ENCODE results near the gene CKB.
"Not testable (repeated sequence)": the region's sequence is repeated elsewhere in the genome, so short reads cannot be mapped to it uniquely, and the experiment has no call there.

CKB gene

GRCh38 chr14:103532216-103533136, 9.8 kb upstream of the CKB start:
- DNase-seq (ENCODE audit: low read depth in 1 of 2, low spot score in 1 of 2): no peak
- no peak for TF ChIP-seq JUND (IDR thresholded peaks at IDR 0.05; ENCODE audit: low read depth)
- in situ Hi-C loops (cut with HindIII; ENCODE audit: low pct_unique_long_range_greater_than_20kb, low sequenced_read_pairs): no loop called here

- TF ChIP-seq JUND (IDR thresholded peaks at IDR 0.05; ENCODE audit: low read depth): no peak
- no peak for DNase-seq (ENCODE audit: low read depth in 1 of 2, low spot score in 1 of 2)
- in situ Hi-C loops (cut with HindIII; ENCODE audit: low pct_unique_long_range_greater_than_20kb, low sequenced_read_pairs): no loop called here
These were observed 9.0 kb upstream of the CKB start for GRCh38 chr14:103531421-103532215.

- DNase-seq (ENCODE audit: low read depth in 1 of 2, low spot score in 1 of 2): no peak
- TF ChIP-seq JUND (IDR thresholded peaks at IDR 0.05; ENCODE audit: low read depth): no peak
- in situ Hi-C loops (cut with HindIII; ENCODE audit: low pct_unique_long_range_greater_than_20kb, low sequenced_read_pairs): no loop called here
These were observed 8.2 kb upstream of the CKB start for GRCh38 chr14:103530831-103531230.

GRCh38 chr14:103530390-103530789, 7.8 kb upstream of the CKB start:
- peak in 1 of 2 experiments; percentile 63 for DNase-seq (ENCODE audit: low read depth in 1 of 2, low spot score in 1 of 2)
- in situ Hi-C loops (cut with HindIII; ENCODE audit: low pct_unique_long_range_greater_than_20kb, low sequenced_read_pairs): no loop called here
- TF ChIP-seq JUND (IDR thresholded peaks at IDR 0.05; ENCODE audit: low read depth): no peak

- in situ Hi-C loops (cut with HindIII; ENCODE audit: low pct_unique_long_range_greater_than_20kb, low sequenced_read_pairs): no loop called here
- no peak for TF ChIP-seq JUND (IDR thresholded peaks at IDR 0.05; ENCODE audit: low read depth)
These were observed 7.0 kb upstream of the CKB start for GRCh38 chr14:103529383-103530365.

GRCh38 chr14:103528587-103529382, 6.2 kb upstream of the CKB start, which contains the start of gene TRMT61A:
TSS of gene TRMT61A (plus strand) at chr14:103529196. CDS start at chr14:103529979, 783 bp downstream.
- peak; percentile 98 to 100 for DNase-seq (ENCODE audit: low read depth in 1 of 2, low spot score in 1 of 2)
- in situ Hi-C loops (cut with HindIII; ENCODE audit: low pct_unique_long_range_greater_than_20kb, low sequenced_read_pairs): no loop called here
- TF ChIP-seq JUND (IDR thresholded peaks at IDR 0.05; ENCODE audit: low read depth): no peak

More at GRCh38 chr14:103529383-103530365, 7.0 kb upstream of the CKB start:
- no peak for DNase-seq (ENCODE audit: low read depth in 1 of 2, low spot score in 1 of 2)

- in situ Hi-C loops (cut with HindIII; ENCODE audit: low pct_unique_long_range_greater_than_20kb, low sequenced_read_pairs): no loop called here
- DNase-seq (ENCODE audit: low read depth in 1 of 2, low spot score in 1 of 2): peak; percentile 56 to 77
- TF ChIP-seq JUND (IDR thresholded peaks at IDR 0.05; ENCODE audit: low read depth): no peak
These were observed 5.5 kb upstream of the CKB start for GRCh38 chr14:103528146-103528586.

- no peak for TF ChIP-seq JUND (IDR thresholded peaks at IDR 0.05; ENCODE audit: low read depth)
- DNase-seq (ENCODE audit: low read depth in 1 of 2, low spot score in 1 of 2): no peak
- in situ Hi-C loops (cut with HindIII; ENCODE audit: low pct_unique_long_range_greater_than_20kb, low sequenced_read_pairs): no loop called here
These were observed 4.9 kb upstream of the CKB start for GRCh38 chr14:103527408-103528145.

GRCh38 chr14:103526914-103527248, 4.3 kb upstream of the CKB start:
- TF ChIP-seq JUND (IDR thresholded peaks at IDR 0.05; ENCODE audit: low read depth): no peak
- DNase-seq (ENCODE audit: low read depth in 1 of 2, low spot score in 1 of 2): no peak
- in situ Hi-C loops (cut with HindIII; ENCODE audit: low pct_unique_long_range_greater_than_20kb, low sequenced_read_pairs): no loop called here

- in situ Hi-C loops (cut with HindIII; ENCODE audit: low pct_unique_long_range_greater_than_20kb, low sequenced_read_pairs): no loop called here
- no peak for TF ChIP-seq JUND (IDR thresholded peaks at IDR 0.05; ENCODE audit: low read depth)
- DNase-seq (ENCODE audit: low read depth in 1 of 2, low spot score in 1 of 2): no peak
These were observed 3.8 kb upstream of the CKB start for GRCh38 chr14:103526247-103526913.

GRCh38 chr14:103525430-103526246, 3.0 kb upstream of the CKB start:
- DNase-seq (ENCODE audit: low read depth in 1 of 2, low spot score in 1 of 2); in situ Hi-C loops (cut with HindIII; ENCODE audit: low pct_unique_long_range_greater_than_20kb, low sequenced_read_pairs): not testable (repeated sequence)

Data from T47D (cell line).